ENCODE data around the gene CCDC157.

CCDC157 gene

DNA sequence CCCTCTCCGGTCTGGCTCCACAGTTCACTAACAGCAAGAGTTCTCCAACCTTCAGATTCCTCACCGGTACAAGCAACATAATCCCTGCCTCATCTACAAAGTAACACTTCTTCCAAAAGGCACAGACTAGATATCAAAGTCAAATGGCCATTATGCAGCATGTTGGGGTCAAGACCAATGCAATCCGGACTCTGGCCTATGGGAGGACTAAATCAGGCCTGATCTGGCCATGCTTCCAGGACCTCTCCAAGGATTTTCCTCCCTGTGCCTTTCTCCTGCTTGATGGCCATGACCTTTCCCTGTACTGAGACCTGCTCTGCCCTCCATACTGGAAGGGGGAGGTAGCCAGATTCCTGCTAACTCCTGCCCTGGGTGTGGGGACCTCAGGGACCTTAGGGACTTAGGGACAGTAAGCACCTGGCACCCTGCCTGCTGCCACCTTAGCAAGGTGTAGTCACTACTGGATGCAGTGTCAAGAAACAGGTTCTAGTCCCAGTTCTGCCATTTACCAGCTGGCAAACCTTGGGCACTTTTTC is 36.7 kb upstream of the CCDC157 start:
- TF ChIP-seq EZH2phosphoT487 (IDR thresholded peaks at IDR 0.05; ENCODE audit: borderline replicate concordance, low read length) = no peak
- TF ChIP-seq, protein P1, sequence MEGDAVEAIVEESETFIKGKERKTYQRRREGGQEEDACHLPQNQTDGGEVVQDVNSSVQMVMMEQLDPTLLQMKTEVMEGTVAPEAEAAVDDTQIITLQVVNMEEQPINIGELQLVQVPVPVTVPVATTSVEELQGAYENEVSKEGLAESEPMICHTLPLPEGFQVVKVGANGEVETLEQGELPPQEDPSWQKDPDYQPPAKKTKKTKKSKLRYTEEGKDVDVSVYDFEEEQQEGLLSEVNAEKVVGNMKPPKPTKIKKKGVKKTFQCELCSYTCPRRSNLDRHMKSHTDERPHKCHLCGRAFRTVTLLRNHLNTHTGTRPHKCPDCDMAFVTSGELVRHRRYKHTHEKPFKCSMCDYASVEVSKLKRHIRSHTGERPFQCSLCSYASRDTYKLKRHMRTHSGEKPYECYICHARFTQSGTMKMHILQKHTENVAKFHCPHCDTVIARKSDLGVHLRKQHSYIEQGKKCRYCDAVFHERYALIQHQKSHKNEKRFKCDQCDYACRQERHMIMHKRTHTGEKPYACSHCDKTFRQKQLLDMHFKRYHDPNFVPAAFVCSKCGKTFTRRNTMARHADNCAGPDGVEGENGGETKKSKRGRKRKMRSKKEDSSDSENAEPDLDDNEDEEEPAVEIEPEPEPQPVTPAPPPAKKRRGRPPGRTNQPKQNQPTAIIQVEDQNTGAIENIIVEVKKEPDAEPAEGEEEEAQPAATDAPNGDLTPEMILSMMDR (IDR thresholded peaks at IDR 0.05; ENCODE audit: low read depth, low read length, poor library complexity, severe bottlenecking) = no peak
- H3K9me3 ChIP-seq (ENCODE audit: control insufficient read depth, insufficient read depth, low read length) = no peaks in the 10 kb centered on the region
- H3K79me2 ChIP-seq (ENCODE audit: control insufficient read depth, low read length) = no peaks in the 10 kb centered on the region; the same call in 1 of the 2 replicates
- no peak overlapping the region for H3K4me3 ChIP-seq (ENCODE audit: low read length)
- H3K27ac ChIP-seq (ENCODE audit: low read depth, low read length) = no peak overlapping the region
- H3K9me2 ChIP-seq (replicated peaks; ENCODE audit: control insufficient read depth, low read length) = no peaks in the 10 kb centered on the region
- peaks cover 4% of the 10 kb centered on the region; the same call in 1 of the 2 replicates for H3K4me1 ChIP-seq (ENCODE audit: control insufficient read depth, low read length)
- H3F3A ChIP-seq (ENCODE audit: control insufficient read depth, insufficient read depth) = no peaks in the 10 kb centered on the region
- H4K20me1 ChIP-seq (ENCODE audit: control insufficient read depth, insufficient read depth, low read depth, low read length) = no peaks in the 10 kb centered on the region
- H3K4me2 ChIP-seq (ENCODE audit: low read length) = no peak overlapping the region
- H3K36me3 ChIP-seq (ENCODE audit: control insufficient read depth, low read length) = no peaks in the 10 kb centered on the region
- H3K27me3 ChIP-seq (ENCODE audit: control insufficient read depth, low read length) = no peaks in the 10 kb centered on the region

GRCh38 chr22:30321461-30321860 is 35.3 kb upstream of the CCDC157 start:
- Histone ChIP-seq H3K4me2 (ENCODE audit: low read length) (no peak overlapping the region), H3K27me3 (ENCODE audit: control insufficient read depth, low read length) (no peaks in the 10 kb centered on the region), H3K9me2 (replicated peaks; ENCODE audit: control insufficient read depth, low read length) (no peaks in the 10 kb centered on the region), H4K20me1 (ENCODE audit: control insufficient read depth, insufficient read depth, low read depth, low read length) (no peaks in the 10 kb centered on the region), H3K4me3 (ENCODE audit: low read length) (no peak overlapping the region), H3K27ac (ENCODE audit: low read depth, low read length) (no peak overlapping the region), H3K36me3 (ENCODE audit: control insufficient read depth, low read length) (no peaks in the 10 kb centered on the region), H3F3A (ENCODE audit: control insufficient read depth, insufficient read depth) (no peaks in the 10 kb centered on the region), H3K79me2 (ENCODE audit: control insufficient read depth, low read length) (peaks cover 7% of the 10 kb centered on the region), H3K4me1 (ENCODE audit: control insufficient read depth, low read length) (peaks cover 15% of the 10 kb centered on the region), H3K9me3 (ENCODE audit: control insufficient read depth, insufficient read depth, low read length) (no peaks in the 10 kb centered on the region)
- no peak for TF ChIP-seq EZH2phosphoT487 (IDR thresholded peaks at IDR 0.05; ENCODE audit: borderline replicate concordance, low read length)
- TF ChIP-seq, protein P1 (IDR thresholded peaks at IDR 0.05; ENCODE audit: low read depth, low read length, poor library complexity, severe bottlenecking) = no peak

GRCh38 chr22:30323246-30323645 is 33.6 kb upstream of the CCDC157 start:
- Histone ChIP-seq H3F3A (ENCODE audit: control insufficient read depth, insufficient read depth) (no peaks in the 10 kb centered on the region), H3K9me3 (ENCODE audit: control insufficient read depth, insufficient read depth, low read length) (no peaks in the 10 kb centered on the region), H3K27ac (ENCODE audit: low read depth, low read length) (no peak overlapping the region), H3K4me1 (ENCODE audit: control insufficient read depth, low read length) (peaks cover 25% of the 10 kb centered on the region), H3K27me3 (ENCODE audit: control insufficient read depth, low read length) (no peaks in the 10 kb centered on the region), H3K36me3 (ENCODE audit: control insufficient read depth, low read length) (no peaks in the 10 kb centered on the region; the same call in 1 of the 2 replicates), H3K4me3 (ENCODE audit: low read length) (no peak overlapping the region), H3K4me2 (ENCODE audit: low read length) (no peak overlapping the region), H3K9me2 (replicated peaks; ENCODE audit: control insufficient read depth, low read length) (no peaks in the 10 kb centered on the region), H3K79me2 (ENCODE audit: control insufficient read depth, low read length) (peaks cover 7% of the 10 kb centered on the region), H4K20me1 (ENCODE audit: control insufficient read depth, insufficient read depth, low read depth, low read length) (no peaks in the 10 kb centered on the region)
- TF ChIP-seq, protein P1 (IDR thresholded peaks at IDR 0.05; ENCODE audit: low read depth, low read length, poor library complexity, severe bottlenecking) = no peak
- TF ChIP-seq EZH2phosphoT487 (IDR thresholded peaks at IDR 0.05; ENCODE audit: borderline replicate concordance, low read length) = no peak

Measured in DOHH2 (cell line).